GM12878 (cell line): ENCODE data around the gene BFSP1. TPM values are rescaled to one million over a fixed set of nuclear protein-coding genes. Genes with fewer than 3 reads are reported as not detected.

Experiments used
- ATAC-seq: fragments of 200-7000 bp; cut with Tn5 transposase; 3 replicates; pipeline ENCODE4 v1.9.1; 2020; ENCODE audit warnings: mild to moderate bottlenecking, moderate library complexity
- BruUV-seq: library from RNA; stranded (reverse); fragments of 400-500 nt; replicated peaks from 2 replicates; lab custom pipeline; 2021; lab: Mats Ljungman, UMichigan
- CTCF ChIA-PET: fragments of 300-600 bp; sonication (Branson Sonifier 250); formaldehyde crosslinking; extraction: SDS; loops from one replicate; lab custom pipeline; 2021; ENCODE audit warnings: inconsistent platforms; lab: Yijun Ruan, JAX
- POLR2A ChIA-PET: fragments of 350-600 bp; formaldehyde crosslinking; extraction: SDS; loops from one replicate; lab custom pipeline; 2021; ENCODE audit warnings: inconsistent platforms; lab: Charles Lee
- RAD21 ChIA-PET: fragments of 300-600 bp; sonication (Branson Sonifier 250); formaldehyde crosslinking; loops from one replicate; lab custom pipeline; 2023; ENCODE audit warnings: antibody characterized with exemption; ENCODE audit not compliant: unreplicated experiment; lab: Charles Lee
- SMC1A ChIA-PET: fragments of 300-600 bp; sonication (Branson Sonifier 250); formaldehyde crosslinking; loops from one replicate; lab custom pipeline; 2023; ENCODE audit not compliant: unreplicated experiment, uncharacterized antibody; lab: Charles Lee
- DNase-seq: peaks from one replicate; pipeline ENCODE4 v3.0.0-alpha.2; 2011; ENCODE audit warnings: low read depth, low spot score
- FAIRE-seq: peaks from 3 replicates; lab custom pipeline; 2011; peaks lifted over from hg19 to GRCh38; lab: Jason Lieb, UNC
- H2AFZ ChIP-seq: 2 replicates; pipeline ENCODE4 v1.6.0; 2011; ENCODE audit warnings: low read depth, low read length, control low read depth; ENCODE audit not compliant: control insufficient read depth
- H3K27ac ChIP-seq: 2 replicates; pipeline ENCODE4 v1.5.1; 2011; ENCODE audit warnings: control low read depth; ENCODE audit not compliant: control insufficient read depth, insufficient read depth
- H3K27me3 ChIP-seq, 2 experiments: replicated peaks in 1 of 2; 2 replicates each; pipeline versions ENCODE4 v1.6.0 to v1.6.1; 2011; ENCODE audit warnings: low read length in 1 of 2; ENCODE audit not compliant: control insufficient read depth in 2 of 2, insufficient read depth in 2 of 2
- H3K36me3 ChIP-seq, 2 experiments: 2 replicates each; pipeline ENCODE4 v1.5.1; 2011; ENCODE audit warnings: low read length in 1 of 2; ENCODE audit not compliant: control insufficient read depth in 2 of 2, insufficient read depth in 2 of 2
- H3K4me1 ChIP-seq: 2 replicates; pipeline ENCODE4 v1.6.1; 2011; ENCODE audit warnings: mild to moderate bottlenecking, low read length, moderate library complexity, mixed read lengths; ENCODE audit not compliant: control insufficient read depth, insufficient read depth
- H3K4me2 ChIP-seq: 2 replicates; pipeline ENCODE4 v1.6.0; 2011; ENCODE audit warnings: control low read depth; ENCODE audit not compliant: control insufficient read depth, insufficient read depth
- H3K4me3 ChIP-seq: fragments of 200-600 bp; sonication (generic); 2 replicates; pipeline ENCODE4 v1.5.1; 2016
- H3K79me2 ChIP-seq: 2 replicates; pipeline ENCODE4 v1.6.0; 2011; ENCODE audit warnings: low read length; ENCODE audit not compliant: control insufficient read depth, insufficient read depth
- H3K9ac ChIP-seq: 2 replicates; pipeline ENCODE4 v1.8.0; 2011; ENCODE audit warnings: low read length, control low read depth, mixed read lengths; ENCODE audit not compliant: control insufficient read depth, insufficient read depth
- H3K9me3 ChIP-seq: replicated peaks from 3 replicates; pipeline ENCODE4 v1.5.1; 2011; ENCODE audit warnings: mild to moderate bottlenecking, low read length; ENCODE audit not compliant: control insufficient read depth, insufficient read depth
- H4K20me1 ChIP-seq: 2 replicates; pipeline ENCODE4 v1.6.0; 2011; ENCODE audit not compliant: control insufficient read depth, insufficient read depth
- CBX3 ChIP-seq: fragments of 200-600 bp; sonication (generic); IDR thresholded peaks from 2 replicates; pipeline ENCODE4 v1.6.1; 2016; ENCODE audit warnings: low read depth, borderline replicate concordance
- CEBPZ ChIP-seq: fragments of 150-350 bp; IDR thresholded peaks from 2 replicates; pipeline ENCODE4 v1.6.1; 2016; ENCODE audit warnings: low read depth, low read length
- FOXK2 ChIP-seq: fragments of 450-650 bp; IDR thresholded peaks from 2 replicates; pipeline ENCODE4 v1.6.1; 2017; ENCODE audit warnings: mild to moderate bottlenecking, moderate library complexity
- MAX ChIP-seq: IDR thresholded peaks from 2 replicates; pipeline ENCODE4 v1.6.1; 2012; ENCODE audit warnings: low read depth, low read length, improper control_type of control experiment
- NRF1 ChIP-seq: conservative IDR thresholded peaks from 2 replicates; pipeline ENCODE4 v1.6.1; 2011; ENCODE audit warnings: mild to moderate bottlenecking, low read depth, low read length, improper control_type of control experiment
- PBX3 ChIP-seq: IDR thresholded peaks from 2 replicates; pipeline ENCODE4 v1.6.1; 2011; ENCODE audit warnings: mild to moderate bottlenecking, low read depth, low read length, moderate library complexity; ENCODE audit not compliant: insufficient replicate concordance
- RAD51 ChIP-seq: fragments of 450-650 bp; IDR thresholded peaks from 2 replicates; pipeline ENCODE4 v1.6.1; 2016; ENCODE audit warnings: moderate library complexity, mild to moderate bottlenecking, inconsistent platforms
- RB1 ChIP-seq: fragments of 450-650 bp; formaldehyde crosslinking; IDR thresholded peaks from 2 replicates; pipeline ENCODE4 v1.6.1; 2017; ENCODE audit warnings: mild to moderate bottlenecking, borderline replicate concordance
- SMAD1 ChIP-seq: fragments of 450-650 bp; IDR thresholded peaks from 2 replicates; pipeline ENCODE4 v1.6.1; 2018; ENCODE audit warnings: mild to moderate bottlenecking, low read depth; ENCODE audit not compliant: partially characterized antibody
- SMARCA5 ChIP-seq: fragments of 450-650 bp; IDR thresholded peaks from 2 replicates; pipeline ENCODE4 v1.6.1; 2017; ENCODE audit warnings: mild to moderate bottlenecking
- ZNF687 ChIP-seq: fragments of 450-650 bp; IDR thresholded peaks from 2 replicates; pipeline ENCODE4 v1.6.1; 2017; ENCODE audit warnings: mild to moderate bottlenecking, moderate library complexity
- WGBS: methylation state at CpG from one replicate; pipeline ENCODE4 v1.1.6; 2016; ENCODE audit warnings: low lambda C conversion rate; ENCODE audit not compliant: insufficient replicate concordance, insufficient coverage; ENCODE audit errors: missing lambda C conversion rate; 5-methylcytosine and 5-hydroxymethylcytosine counted together
- in situ Hi-C: fragments of 300-500 bp; cut with MboI; formaldehyde crosslinking; loops from 9 replicates; pipeline ENCODE4 v1.14.3; 2018; ENCODE audit warnings: mixed read lengths
- intact Hi-C: fragments of 100-400 bp; cut with micrococcal nuclease; formaldehyde crosslinking; loops from one replicate; pipeline ENCODE4 v1.14.2; 2022; ENCODE audit not compliant: unreplicated experiment
- polyA plus RNA-seq, 11 experiments: library from polyadenylated mRNA; depleted of rRNA in 4 of 11; unstranded in 6 of 11; stranded (reverse) in 5 of 11; fragments of >200 nt; fragmentation: Nextera tagmentation in 4 of 11; fragmentation: Illumina TruSeq in 1 of 11; extraction: Ambion mirVana in 4 of 11; extraction: Trizol in 1 of 11; gene quantifications; 1 replicate in 1 of 11; 2 replicates in 10 of 11; pipeline versions ENCODE4 v1.2.1 to v1.2.3, GENCODE V29; 2011 to 2016; ENCODE audit warnings: inconsistent platforms in 2 of 11, missing spikeins in 2 of 11, low read depth in 1 of 11
- total RNA-seq, 4 experiments: library from RNA; depleted of rRNA in 3 of 4; stranded (reverse); fragments of >200 nt in 3 of 4; fragmentation: Illumina TruSeq in 1 of 4; extraction: Trizol in 1 of 4; gene quantifications; 2 replicates each; pipeline versions ENCODE4 v1.2.1 to v1.2.3, GENCODE V29; 2013 to 2021

BFSP1 gene
- total and polyA plus RNA-seq, 10 of the 15 experiments (the other 5 are each of a cell fraction or from before 2014, with no cell fraction given): 0.06 to 0.22 (median 0.11) TPM; not detected in 3

GRCh38 chr20:17498641-17499040 lies 32.5 kb downstream of the BFSP1 start:
- Histone ChIP-seq H3K4me1 (no peaks in the 10 kb centered on the region), H3K79me2 (no peaks in the 10 kb centered on the region), H3K9me3 (no peaks in the 10 kb centered on the region), H3K4me2 (no peak overlapping the region), H4K20me1 (no peaks in the 10 kb centered on the region), H3K27ac (no peak overlapping the region), H2AFZ (no peak overlapping the region), H3K27me3 (no peaks in the 10 kb centered on the region; a peak in 2 of 4 replicates), H3K4me3 (no peak overlapping the region), H3K36me3 (no peaks in the 10 kb centered on the region), H3K9ac (no peak overlapping the region)
- TF ChIP-seq RAD51 (no peak), RB1 (no peak), NRF1 (no peak), CEBPZ (no peak), SMAD1 (no peak), MAX (no peak), CBX3 (no peak), ZNF687 (no peak), PBX3 (no peak), FOXK2 (no peak), SMARCA5 (no peak)
- ChIA-PET CTCF (interaction anchor here (0.6 kb wide), 1 partner anchor 995 kb away, joined by 4 read pairs; no protein-coding TSS in a partner anchor), POLR2A (no interaction called here), RAD21 (no interaction called here), SMC1A (interaction anchor here (0.6 to 1.5 kb wide), 3 partner anchors 20 to 547 kb away, joined by 3 to 4 read pairs (median 3); no protein-coding TSS in a partner anchor)
- WGBS: 53% methylated on average over 13 of the region's 13 CpGs
- no peak for DNase-seq
- no peak for ATAC-seq
- intact Hi-C loops (no loop called here), in situ Hi-C loops (no loop called here)
- BruUV-seq: no TSS peak
- FAIRE-seq: no peak
